Measurements from ENCODE around the gene NEMP1.

Gene NEMP1

DNA sequence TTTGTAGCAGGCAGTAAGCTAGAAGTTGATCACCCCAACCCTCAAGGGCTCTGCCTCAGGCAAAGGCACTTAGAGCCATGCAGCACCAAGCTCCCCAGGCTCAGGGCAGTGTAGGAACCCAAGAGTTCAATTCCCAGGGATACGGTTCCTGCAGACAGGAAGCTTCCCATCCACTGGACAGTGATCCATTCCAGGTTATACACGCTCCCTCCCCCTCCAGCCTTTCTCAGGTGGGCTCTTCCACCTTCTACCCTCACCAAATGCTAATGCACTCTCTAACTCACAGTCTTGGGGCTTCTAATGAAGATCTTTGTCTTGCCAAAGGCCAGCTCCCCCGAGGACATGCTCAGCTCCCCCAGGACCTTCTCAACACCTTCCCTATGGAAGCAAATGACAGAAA is 41.3 kb downstream of the NEMP1 start:
- Histone ChIP-seq H4K5ac (ENCODE audit: low read length) (no peak overlapping the region), H2BK120ac (ENCODE audit: low read depth, low read length) (no peak overlapping the region), H3K23ac (ENCODE audit: low read length) (no peak overlapping the region), H3K4me1 (ENCODE audit: control insufficient read depth, low read depth, low read length) (no peaks in the 10 kb centered on the region), H2BK15ac (replicated peaks; ENCODE audit: low read depth) (no peak overlapping the region), H3K79me1 (ENCODE audit: low read length) (no peaks in the 10 kb centered on the region), H3K79me2 (ENCODE audit: control insufficient read depth, insufficient read depth, low read length) (no peaks in the 10 kb centered on the region), H2BK5ac (ENCODE audit: low read length) (no peak overlapping the region), H3K4me3 (ENCODE audit: low read length) (no peak overlapping the region), H3K36me3 (ENCODE audit: control insufficient read depth, insufficient read depth, low read length) (no peaks in the 10 kb centered on the region), H3K9ac (ENCODE audit: low read length) (no peak overlapping the region), H3K27me3 (ENCODE audit: insufficient read depth, low read length, poor library complexity) (no peaks in the 10 kb centered on the region), H2AK5ac (ENCODE audit: low read length) (no peak overlapping the region), H3K4me2 (ENCODE audit: low read length) (no peak overlapping the region), H3K27ac (ENCODE audit: low read depth, low read length) (no peak overlapping the region), H4K8ac (ENCODE audit: low read depth, low read length) (no peak overlapping the region), H3K18ac (ENCODE audit: low read length) (no peak overlapping the region), H3K4ac (ENCODE audit: low read depth, low read length) (no peak overlapping the region), H3K56ac (ENCODE audit: low read length) (no peak overlapping the region)
- WGBS (ENCODE audit: extremely low coverage, insufficient coverage, low lambda C conversion rate) = no CpG with 5 or more reads among the region's 3 CpGs
- no peak for DNase-seq

DNA sequence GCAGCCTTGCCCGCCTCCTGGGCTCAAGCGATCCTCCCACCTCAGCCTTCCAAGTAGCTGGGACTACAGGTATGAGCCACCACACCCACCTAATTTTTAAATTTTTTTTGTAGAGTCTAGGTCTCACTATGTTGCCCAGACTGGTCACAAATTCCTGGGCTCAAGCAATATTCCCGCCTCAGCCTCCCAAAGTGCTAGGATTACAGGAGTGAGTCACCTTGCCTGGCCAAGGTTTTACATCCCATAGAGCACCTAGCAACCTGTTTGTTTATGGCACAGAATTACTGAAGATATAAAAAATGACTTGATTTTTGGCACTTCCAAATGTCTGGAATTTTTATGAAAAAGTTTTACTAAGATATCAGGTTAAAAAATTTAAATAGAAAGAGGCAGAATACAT is 45.2 kb downstream of the NEMP1 start:
- Histone ChIP-seq H3K23ac (ENCODE audit: low read length) (no peak overlapping the region), H3K9ac (ENCODE audit: low read length) (no peak overlapping the region), H4K5ac (ENCODE audit: low read length) (no peak overlapping the region), H2AK5ac (ENCODE audit: low read length) (no peak overlapping the region), H3K27ac (ENCODE audit: low read depth, low read length) (no peak overlapping the region), H2BK120ac (ENCODE audit: low read depth, low read length) (no peak overlapping the region), H3K4me1 (ENCODE audit: control insufficient read depth, low read depth, low read length) (no peaks in the 10 kb centered on the region), H3K4ac (ENCODE audit: low read depth, low read length) (no peak overlapping the region), H3K4me2 (ENCODE audit: low read length) (no peak overlapping the region), H3K27me3 (ENCODE audit: insufficient read depth, low read length, poor library complexity) (no peaks in the 10 kb centered on the region), H3K4me3 (ENCODE audit: low read length) (no peak overlapping the region), H4K8ac (ENCODE audit: low read depth, low read length) (no peak overlapping the region), H3K36me3 (ENCODE audit: control insufficient read depth, insufficient read depth, low read length) (no peaks in the 10 kb centered on the region), H3K18ac (ENCODE audit: low read length) (no peak overlapping the region), H3K79me2 (ENCODE audit: control insufficient read depth, insufficient read depth, low read length) (no peaks in the 10 kb centered on the region), H3K79me1 (ENCODE audit: low read length) (no peaks in the 10 kb centered on the region), H2BK5ac (ENCODE audit: low read length) (no peak overlapping the region), H3K56ac (ENCODE audit: low read length) (no peak overlapping the region), H2BK15ac (replicated peaks; ENCODE audit: low read depth) (no peak overlapping the region)
- DNase-seq = no peak
- WGBS (ENCODE audit: extremely low coverage, insufficient coverage, low lambda C conversion rate) = no CpG with 5 or more reads among the region's 3 CpGs

DNA sequence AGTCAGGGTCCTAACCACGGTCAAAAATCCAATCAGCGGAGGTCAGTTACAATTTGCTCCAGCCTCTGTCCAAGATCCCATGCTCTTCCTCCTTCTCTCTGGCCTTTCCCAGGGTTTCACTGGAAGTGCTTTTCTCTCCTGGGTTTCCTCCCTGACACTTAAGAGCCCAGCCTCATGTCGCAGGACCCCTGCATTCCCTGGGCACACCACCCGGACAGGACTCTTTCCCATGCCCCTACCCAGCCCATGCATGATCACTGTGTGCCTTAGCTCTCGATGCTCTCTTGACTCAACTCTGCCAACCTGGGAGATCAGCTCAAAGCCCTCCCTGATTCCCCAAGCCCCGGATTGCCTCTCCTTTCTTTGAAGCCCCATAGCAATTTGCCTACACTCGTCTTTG is 46.8 kb downstream of the NEMP1 start:
- Histone ChIP-seq H2BK120ac (ENCODE audit: low read depth, low read length) (no peak overlapping the region), H2AK5ac (ENCODE audit: low read length) (no peak overlapping the region), H3K23ac (ENCODE audit: low read length) (no peak overlapping the region), H3K27me3 (ENCODE audit: insufficient read depth, low read length, poor library complexity) (no peaks in the 10 kb centered on the region), H3K9ac (ENCODE audit: low read length) (no peak overlapping the region), H3K4me3 (ENCODE audit: low read length) (no peak overlapping the region), H3K36me3 (ENCODE audit: control insufficient read depth, insufficient read depth, low read length) (no peaks in the 10 kb centered on the region), H3K4ac (ENCODE audit: low read depth, low read length) (no peak overlapping the region), H4K8ac (ENCODE audit: low read depth, low read length) (no peak overlapping the region), H3K18ac (ENCODE audit: low read length) (no peak overlapping the region), H4K5ac (ENCODE audit: low read length) (no peak overlapping the region), H3K79me2 (ENCODE audit: control insufficient read depth, insufficient read depth, low read length) (no peaks in the 10 kb centered on the region), H3K27ac (ENCODE audit: low read depth, low read length) (no peak overlapping the region), H2BK5ac (ENCODE audit: low read length) (no peak overlapping the region), H3K4me2 (ENCODE audit: low read length) (no peak overlapping the region), H3K4me1 (ENCODE audit: control insufficient read depth, low read depth, low read length) (peaks cover 2% of the 10 kb centered on the region), H3K79me1 (ENCODE audit: low read length) (no peaks in the 10 kb centered on the region), H3K56ac (ENCODE audit: low read length) (no peak overlapping the region), H2BK15ac (replicated peaks; ENCODE audit: low read depth) (no peak overlapping the region)
- WGBS (ENCODE audit: extremely low coverage, insufficient coverage, low lambda C conversion rate) = no CpG with 5 or more reads among the region's 7 CpGs
- DNase-seq = no peak

DNA sequence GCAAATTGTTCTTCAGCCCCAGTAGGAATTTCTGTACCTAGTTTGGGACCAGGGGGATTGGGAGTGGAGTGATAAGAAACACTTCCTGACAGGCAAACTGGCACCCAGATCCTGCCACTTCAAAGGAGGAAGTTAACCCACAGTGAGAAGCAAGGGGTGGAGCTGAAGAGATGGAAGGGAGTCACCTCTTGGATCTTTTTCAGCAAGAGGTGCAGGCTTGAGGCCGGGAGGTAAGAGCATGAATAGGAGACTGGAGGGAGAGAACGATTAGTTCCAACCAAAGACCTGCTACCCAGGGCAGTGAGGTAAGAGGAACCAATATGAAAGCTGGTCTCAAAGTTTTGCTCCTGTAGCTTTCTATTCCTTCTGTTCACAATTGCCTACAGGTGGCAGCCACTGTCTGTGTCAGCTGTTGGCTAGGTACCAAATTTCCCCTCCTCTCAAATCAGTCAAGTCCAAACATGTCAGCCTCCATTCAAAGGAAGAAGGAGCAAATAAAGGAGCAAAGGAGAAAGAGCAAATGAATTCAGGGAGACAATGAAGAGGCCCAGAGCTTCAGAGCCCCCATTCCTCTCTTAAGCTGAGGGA is 47.4 kb downstream of the NEMP1 start:
- no peaks in the 10 kb centered on the region for H3K79me1 ChIP-seq (ENCODE audit: low read length)
- H3K23ac ChIP-seq (ENCODE audit: low read length) = no peak overlapping the region
- no peak overlapping the region for H4K8ac ChIP-seq (ENCODE audit: low read depth, low read length)
- H2BK5ac ChIP-seq (ENCODE audit: low read length) = no peak overlapping the region
- no peak overlapping the region for H2BK120ac ChIP-seq (ENCODE audit: low read depth, low read length)
- H3K27me3 ChIP-seq (ENCODE audit: insufficient read depth, low read length, poor library complexity) = no peaks in the 10 kb centered on the region
- H3K79me2 ChIP-seq (ENCODE audit: control insufficient read depth, insufficient read depth, low read length) = no peaks in the 10 kb centered on the region
- no peak overlapping the region for H3K27ac ChIP-seq (ENCODE audit: low read depth, low read length)
- peak; percentile 45 for DNase-seq
- H3K4me1 ChIP-seq (ENCODE audit: control insufficient read depth, low read depth, low read length) = peaks cover 2% of the 10 kb centered on the region
- WGBS (ENCODE audit: extremely low coverage, insufficient coverage, low lambda C conversion rate) = no CpG with 5 or more reads among the region's 2 CpGs
- no peak overlapping the region for H2BK15ac ChIP-seq (replicated peaks; ENCODE audit: low read depth)
- no peak overlapping the region for H3K4me3 ChIP-seq (ENCODE audit: low read length)
- no peak overlapping the region for H3K4ac ChIP-seq (ENCODE audit: low read depth, low read length)
- no peaks in the 10 kb centered on the region for H3K36me3 ChIP-seq (ENCODE audit: control insufficient read depth, insufficient read depth, low read length)
- no peak overlapping the region for H3K9ac ChIP-seq (ENCODE audit: low read length)
- no peak overlapping the region for H2AK5ac ChIP-seq (ENCODE audit: low read length)
- no peak overlapping the region for H4K5ac ChIP-seq (ENCODE audit: low read length)
- H3K4me2 ChIP-seq (ENCODE audit: low read length) = no peak overlapping the region
- H3K56ac ChIP-seq (ENCODE audit: low read length) = no peak overlapping the region
- no peak overlapping the region for H3K18ac ChIP-seq (ENCODE audit: low read length)

DNA sequence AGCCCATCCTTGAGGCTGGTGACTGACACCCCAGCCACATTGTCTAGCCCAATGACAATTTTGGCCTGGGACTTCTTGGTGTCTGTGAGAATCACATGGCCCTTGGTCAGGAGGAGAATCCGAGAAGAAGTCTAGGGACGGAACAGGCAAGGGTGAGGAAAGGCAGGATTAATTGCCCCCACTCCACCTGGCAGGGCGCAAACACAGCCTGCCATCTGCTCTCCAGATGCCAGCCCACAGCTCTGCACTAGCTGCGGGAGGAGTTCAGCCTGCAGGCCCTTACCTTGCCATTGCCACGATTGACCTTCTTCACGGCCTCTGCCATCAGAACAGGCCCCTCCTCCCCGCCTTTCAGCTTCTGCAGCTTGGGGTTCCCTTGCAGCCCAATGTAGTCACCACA is 49.1 kb downstream of the NEMP1 start:
- Histone ChIP-seq H3K27me3 (ENCODE audit: insufficient read depth, low read length, poor library complexity) (no peaks in the 10 kb centered on the region), H3K4ac (ENCODE audit: low read depth, low read length) (no peak overlapping the region), H3K4me2 (ENCODE audit: low read length) (no peak overlapping the region), H4K8ac (ENCODE audit: low read depth, low read length) (no peak overlapping the region), H4K5ac (ENCODE audit: low read length) (no peak overlapping the region), H3K23ac (ENCODE audit: low read length) (no peak overlapping the region), H3K56ac (ENCODE audit: low read length) (no peak overlapping the region), H3K9ac (ENCODE audit: low read length) (no peak overlapping the region), H3K36me3 (ENCODE audit: control insufficient read depth, insufficient read depth, low read length) (no peaks in the 10 kb centered on the region), H2AK5ac (ENCODE audit: low read length) (no peak overlapping the region), H2BK5ac (ENCODE audit: low read length) (no peak overlapping the region), H3K4me3 (ENCODE audit: low read length) (no peak overlapping the region), H3K4me1 (ENCODE audit: control insufficient read depth, low read depth, low read length) (peaks cover 2% of the 10 kb centered on the region), H3K18ac (ENCODE audit: low read length) (no peak overlapping the region), H3K79me2 (ENCODE audit: control insufficient read depth, insufficient read depth, low read length) (no peaks in the 10 kb centered on the region), H2BK15ac (replicated peaks; ENCODE audit: low read depth) (no peak overlapping the region), H3K27ac (ENCODE audit: low read depth, low read length) (no peak overlapping the region), H2BK120ac (ENCODE audit: low read depth, low read length) (no peak overlapping the region), H3K79me1 (ENCODE audit: low read length) (no peaks in the 10 kb centered on the region)
- no peak for DNase-seq
- WGBS (ENCODE audit: extremely low coverage, insufficient coverage, low lambda C conversion rate) = no CpG with 5 or more reads among the region's 7 CpGs

DNA sequence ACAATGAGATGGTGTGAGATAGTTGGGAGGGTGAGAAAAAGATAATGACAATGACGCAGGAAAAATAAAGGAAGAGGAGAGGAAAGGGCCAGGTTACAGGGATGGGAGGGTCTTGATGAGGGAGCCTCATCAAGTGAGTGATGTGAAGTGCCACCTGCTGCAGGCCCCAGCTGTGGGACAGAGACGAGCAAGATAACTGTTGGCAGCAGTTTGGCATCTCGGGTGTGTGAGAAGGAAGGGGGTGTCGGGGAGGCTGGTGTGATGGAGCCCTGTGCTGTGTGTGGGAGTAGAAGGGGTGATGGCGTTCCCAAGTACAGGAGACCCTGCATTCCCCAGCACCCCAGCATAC is 50.8 kb downstream of the NEMP1 start:
- Histone ChIP-seq H3K27me3 (ENCODE audit: insufficient read depth, low read length, poor library complexity) (no peaks in the 10 kb centered on the region), H3K36me3 (ENCODE audit: control insufficient read depth, insufficient read depth, low read length) (no peaks in the 10 kb centered on the region), H3K18ac (ENCODE audit: low read length) (no peak overlapping the region), H2BK5ac (ENCODE audit: low read length) (no peak overlapping the region), H4K8ac (ENCODE audit: low read depth, low read length) (no peak overlapping the region), H3K4me1 (ENCODE audit: control insufficient read depth, low read depth, low read length) (peaks cover 2% of the 10 kb centered on the region), H3K79me1 (ENCODE audit: low read length) (no peaks in the 10 kb centered on the region), H3K4ac (ENCODE audit: low read depth, low read length) (no peak overlapping the region), H3K4me2 (ENCODE audit: low read length) (no peak overlapping the region), H2BK120ac (ENCODE audit: low read depth, low read length) (no peak overlapping the region), H4K5ac (ENCODE audit: low read length) (no peak overlapping the region), H3K9ac (ENCODE audit: low read length) (no peak overlapping the region), H2BK15ac (replicated peaks; ENCODE audit: low read depth) (no peak overlapping the region), H3K27ac (ENCODE audit: low read depth, low read length) (no peak overlapping the region), H3K23ac (ENCODE audit: low read length) (no peak overlapping the region), H3K56ac (ENCODE audit: low read length) (no peak overlapping the region), H3K4me3 (ENCODE audit: low read length) (no peak overlapping the region), H3K79me2 (ENCODE audit: control insufficient read depth, insufficient read depth, low read length) (no peaks in the 10 kb centered on the region), H2AK5ac (ENCODE audit: low read length) (no peak overlapping the region)
- WGBS (ENCODE audit: extremely low coverage, insufficient coverage, low lambda C conversion rate) = no CpG with 5 or more reads among the region's 5 CpGs
- DNase-seq = peak; percentile 63

Measured in mesendoderm (in vitro differentiated cells).